Urinary bladder (tissue), 4 donors: Measurements from ENCODE around the gene RNF223. TPM values are rescaled to one million over a fixed set of nuclear protein-coding genes. Genes with fewer than 3 reads are reported as not detected.

Source experiments
- DNase-seq: peaks from one replicate; pipeline ENCODE4 v3.0.0-alpha.2; 2015; ENCODE audit errors: extremely low spot score
- H3K27ac ChIP-seq: one replicate; pipeline ENCODE4 v1.5.1; 2013; ENCODE audit warnings: low read depth, mild to moderate bottlenecking, moderate library complexity
- H3K36me3 ChIP-seq: one replicate; pipeline ENCODE4 v1.6.1; 2013; ENCODE audit warnings: mild to moderate bottlenecking, moderate library complexity; ENCODE audit not compliant: insufficient read depth
- H3K4me1 ChIP-seq: one replicate; pipeline ENCODE4 v1.6.1; 2013; ENCODE audit warnings: mild to moderate bottlenecking, moderate library complexity; ENCODE audit not compliant: insufficient read depth
- H3K4me3 ChIP-seq: one replicate; pipeline ENCODE4 v1.5.1; 2013; ENCODE audit warnings: low read depth, low read length
- WGBS: extraction: QIAGEN DNeasy Blood & Tissue Kit; methylation state at CpG from one replicate; pipeline ENCODE4 v1.1.7; 2013; 5-methylcytosine and 5-hydroxymethylcytosine counted together
- polyA plus RNA-seq: library from polyadenylated mRNA; stranded (reverse); fragments of 200-250 nt; gene quantifications from one replicate; pipeline ENCODE4 v1.2.3, GENCODE V29; 2013
- total RNA-seq: library from RNA; depleted of rRNA; stranded (reverse); fragments of >200 nt; gene quantifications from one replicate; pipeline ENCODE4 v1.2.3, GENCODE V29; 2014
- donor health status: healthy with polysubstance abuse.
- donor health status: healthy.

The RNF223 gene
- total and polyA plus RNA-seq, 2 donors: 0.73 to 2.7 TPM

- Histone ChIP-seq H3K36me3 (no peaks in the 10 kb centered on the region), H3K4me3 (no peak overlapping the region), H3K27ac (no peak overlapping the region), H3K4me1 (no peaks in the 10 kb centered on the region)
- 93% methylated on average over 38 of the region's 38 CpGs for WGBS
- no peak for DNase-seq
Measured at GRCh38 chr1:1087351-1088028, 13.4 kb upstream of the RNF223 start.

- H3K4me3 ChIP-seq: no peak overlapping the region
- no peaks in the 10 kb centered on the region for H3K36me3 ChIP-seq
- no peak for DNase-seq
- 94% methylated on average over 17 of the region's 17 CpGs for WGBS
- no peak overlapping the region for H3K27ac ChIP-seq
- no peaks in the 10 kb centered on the region for H3K4me1 ChIP-seq
Measured at GRCh38 chr1:1086911-1087341, 12.8 kb upstream of the RNF223 start.

- Histone ChIP-seq H3K4me3 (no peak overlapping the region), H3K36me3 (no peaks in the 10 kb centered on the region), H3K27ac (no peak overlapping the region), H3K4me1 (no peaks in the 10 kb centered on the region)
- no peak for DNase-seq
- 93% methylated on average over 38 of the region's 38 CpGs for WGBS
Measured at GRCh38 chr1:1085911-1086841, 12.1 kb upstream of the RNF223 start.

DNA sequence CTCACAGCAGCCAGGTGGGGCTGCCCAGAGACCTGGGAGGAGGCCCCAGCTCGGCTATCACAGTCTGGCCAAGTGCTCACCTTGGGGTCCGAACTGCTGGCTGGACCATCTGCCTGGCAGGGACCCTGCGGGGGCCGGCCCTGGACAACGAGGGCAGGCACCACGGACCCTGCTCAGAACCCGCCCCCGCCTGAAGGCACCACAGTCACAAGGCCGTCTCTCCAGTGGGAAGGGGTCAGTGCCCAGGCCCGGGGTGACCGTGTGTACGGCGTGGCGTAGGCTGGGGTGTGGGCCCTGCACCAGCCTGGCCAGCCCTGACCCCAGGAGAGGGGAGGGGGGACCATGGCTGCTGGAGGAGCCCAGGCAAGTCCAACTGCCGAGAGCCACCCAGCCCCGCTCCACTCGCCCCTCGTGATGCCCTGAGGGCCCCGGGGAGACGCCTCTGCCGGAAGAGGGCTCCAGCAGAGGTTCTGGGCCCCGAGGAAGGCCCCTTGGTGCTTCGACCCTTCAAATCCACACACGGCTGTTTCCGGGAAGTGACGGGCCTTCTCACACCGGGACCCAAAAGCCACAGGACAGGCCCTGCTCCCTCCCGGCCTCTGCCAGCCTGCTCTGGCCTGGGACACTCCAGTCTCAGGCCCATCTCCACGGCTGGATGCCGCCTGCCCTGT, 11.2 kb upstream of the RNF223 start:
- no peak for DNase-seq
- no peaks in the 10 kb centered on the region for H3K4me1 ChIP-seq
- H3K4me3 ChIP-seq: no peak overlapping the region
- WGBS: 93% methylated on average over 30 of the region's 30 CpGs
- no peaks in the 10 kb centered on the region for H3K36me3 ChIP-seq
- no peak overlapping the region for H3K27ac ChIP-seq

GRCh38 chr1:1084372-1085170, 10.5 kb upstream of the RNF223 start:
- WGBS: 93% methylated on average over 38 of the region's 38 CpGs

DNA sequence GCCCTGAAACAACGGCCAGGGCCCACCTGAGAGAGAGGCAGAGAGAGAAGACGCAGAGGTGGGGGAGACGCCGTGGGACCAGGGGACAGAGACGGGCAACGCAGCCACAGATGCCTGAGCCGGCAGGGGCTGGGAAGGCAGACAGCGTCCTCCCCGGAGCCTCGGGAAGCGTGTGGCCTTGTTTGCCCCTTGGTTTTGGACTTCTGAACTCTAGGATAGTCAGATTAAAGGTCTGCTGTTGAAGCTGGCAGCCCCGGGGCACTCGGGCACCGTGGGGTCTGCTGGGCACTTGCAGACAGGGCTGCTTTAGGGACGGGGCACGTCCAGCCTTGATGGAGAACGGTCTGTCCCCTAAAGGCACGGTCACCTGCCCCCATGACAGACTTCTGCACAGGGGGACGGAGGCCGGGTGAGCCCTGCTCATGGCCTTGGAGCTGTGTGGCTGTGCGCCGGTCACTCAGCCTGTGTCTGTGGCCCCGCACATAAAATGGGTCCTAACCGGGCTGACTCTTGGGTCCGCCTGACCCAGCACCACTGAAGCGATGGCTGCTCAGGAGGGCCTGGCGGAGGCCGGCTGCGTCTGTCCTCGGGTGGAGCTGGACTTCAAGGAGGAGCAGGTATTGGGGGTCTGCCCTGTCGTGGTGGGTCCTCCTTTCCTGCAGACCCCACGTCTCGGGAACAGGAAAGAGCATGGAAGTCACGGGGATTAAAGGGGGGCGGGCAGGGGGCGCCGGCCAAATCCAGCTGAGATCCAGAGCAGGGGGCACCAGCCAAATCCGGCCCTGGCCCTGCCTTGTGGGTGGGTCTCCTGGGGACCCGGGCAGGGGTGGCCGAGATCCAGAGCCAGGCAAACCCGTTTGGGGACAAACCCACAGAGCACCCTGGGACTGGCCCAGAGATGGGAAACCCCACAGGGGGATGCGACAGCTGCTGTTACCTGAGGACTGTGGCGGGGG, 9.6 kb upstream of the RNF223 start:
- 90% methylated on average over 43 of the region's 43 CpGs for WGBS
- Histone ChIP-seq H3K4me1 (no peaks in the 10 kb centered on the region), H3K27ac (no peak overlapping the region), H3K4me3 (no peak overlapping the region), H3K36me3 (no peaks in the 10 kb centered on the region)
- no peak for DNase-seq

More at GRCh38 chr1:1084372-1085170, 10.5 kb upstream of the RNF223 start:
- Histone ChIP-seq H3K27ac (no peak overlapping the region), H3K4me1 (no peaks in the 10 kb centered on the region), H3K4me3 (no peak overlapping the region), H3K36me3 (no peaks in the 10 kb centered on the region)
- DNase-seq: no peak

- no peaks in the 10 kb centered on the region for H3K4me1 ChIP-seq
- no peaks in the 10 kb centered on the region for H3K36me3 ChIP-seq
- 92% methylated on average over 40 of the region's 40 CpGs for WGBS
- no peak overlapping the region for H3K27ac ChIP-seq
- no peak for DNase-seq
- H3K4me3 ChIP-seq: no peak overlapping the region
Measured at GRCh38 chr1:1082776-1083415, 8.8 kb upstream of the RNF223 start.

GRCh38 chr1:1082239-1082775, 8.2 kb upstream of the RNF223 start:
- no peak for DNase-seq
- no peak overlapping the region for H3K27ac ChIP-seq
- no peaks in the 10 kb centered on the region for H3K36me3 ChIP-seq
- no peaks in the 10 kb centered on the region for H3K4me1 ChIP-seq
- H3K4me3 ChIP-seq: no peak overlapping the region
- 94% methylated on average over 27 of the region's 27 CpGs for WGBS

DNA sequence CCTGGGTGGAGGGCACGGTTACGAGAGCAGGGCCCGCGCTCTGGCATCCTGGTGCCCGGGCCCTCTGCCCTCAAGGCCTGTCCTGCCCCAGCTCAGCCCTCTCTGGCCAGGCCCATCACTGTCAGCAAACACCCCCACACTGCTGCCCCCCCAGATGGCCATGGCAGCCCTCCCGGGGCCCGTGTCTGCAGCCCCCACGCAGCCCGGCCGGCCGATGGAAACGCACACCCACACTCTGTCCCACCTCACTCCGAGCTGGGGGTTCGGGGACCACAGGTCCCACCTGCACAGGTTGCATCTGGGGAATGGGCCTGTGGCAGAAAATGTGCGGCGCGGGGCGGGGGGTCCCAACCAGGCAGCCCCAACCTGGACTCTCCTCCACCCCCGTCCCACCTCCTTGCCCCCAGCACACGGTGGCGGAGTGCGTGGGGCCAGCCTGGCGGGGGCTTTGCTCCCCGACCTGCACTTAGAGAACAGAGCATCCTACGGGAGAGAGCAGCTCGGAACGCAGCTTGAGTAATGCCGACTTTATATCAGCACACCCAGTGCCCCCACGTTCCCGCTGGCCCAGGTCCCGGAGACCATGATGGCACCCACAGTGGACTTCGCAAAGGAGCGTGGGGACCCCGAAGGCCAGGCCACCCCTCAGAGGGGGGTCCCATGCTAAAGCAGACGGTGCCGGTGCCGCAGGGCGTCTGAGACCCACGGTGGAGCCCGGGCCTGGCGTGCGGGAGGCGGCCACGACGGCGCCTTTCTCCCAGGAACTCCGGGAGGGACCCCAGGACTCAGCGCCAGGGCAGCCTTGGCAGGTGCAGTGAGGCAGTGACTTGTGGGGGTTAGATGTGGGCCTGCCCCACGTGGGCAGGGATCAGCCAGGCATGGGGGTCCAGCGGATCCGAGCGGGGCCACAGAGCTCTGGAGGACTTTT, 7.5 kb upstream of the RNF223 start:
- Histone ChIP-seq H3K4me3 (no peak overlapping the region), H3K36me3 (no peaks in the 10 kb centered on the region), H3K4me1 (no peaks in the 10 kb centered on the region), H3K27ac (no peak overlapping the region)
- 88% methylated on average over 52 of the region's 52 CpGs for WGBS
- no peak for DNase-seq

- no peaks in the 10 kb centered on the region for H3K4me1 ChIP-seq
- DNase-seq: no peak
- H3K36me3 ChIP-seq: no peaks in the 10 kb centered on the region
- no peak overlapping the region for H3K4me3 ChIP-seq
- WGBS: 48% methylated on average over 9 of the region's 9 CpGs
- no peak overlapping the region for H3K27ac ChIP-seq
Measured at GRCh38 chr1:1080951-1081310, 6.8 kb upstream of the RNF223 start.

GRCh38 chr1:1080122-1080757, 6.1 kb upstream of the RNF223 start:
- no peak overlapping the region for H3K27ac ChIP-seq
- H3K4me3 ChIP-seq: no peak overlapping the region
- H3K4me1 ChIP-seq: no peaks in the 10 kb centered on the region
- H3K36me3 ChIP-seq: no peaks in the 10 kb centered on the region
- DNase-seq: no peak
- WGBS: 6% methylated on average over 20 of the region's 23 CpGs
